Testis (tissue), 2 donors: Measurements from ENCODE around the gene DRC7.

Experiments used
- POLR2A ChIP-seq: fragments of 450-650 bp; IDR thresholded peaks from one replicate; pipeline ENCODE4 v1.6.1; 2017; ENCODE audit warnings: antibody characterized with exemption, mild to moderate bottlenecking, moderate library complexity
- TF ChIP-seq, protein P1 (sequence below), 3 experiments: fragments of 450-650 bp in 2 of 3; fragments of 200-600 bp in 1 of 3; sonication (generic) in 1 of 3; IDR thresholded peaks; one replicate each; pipeline ENCODE4 v1.5.1; 2016 to 2019; ENCODE audit warnings: antibody characterized with exemption in 3 of 3, mild to moderate bottlenecking in 2 of 3, moderate library complexity in 1 of 3

DNA sequence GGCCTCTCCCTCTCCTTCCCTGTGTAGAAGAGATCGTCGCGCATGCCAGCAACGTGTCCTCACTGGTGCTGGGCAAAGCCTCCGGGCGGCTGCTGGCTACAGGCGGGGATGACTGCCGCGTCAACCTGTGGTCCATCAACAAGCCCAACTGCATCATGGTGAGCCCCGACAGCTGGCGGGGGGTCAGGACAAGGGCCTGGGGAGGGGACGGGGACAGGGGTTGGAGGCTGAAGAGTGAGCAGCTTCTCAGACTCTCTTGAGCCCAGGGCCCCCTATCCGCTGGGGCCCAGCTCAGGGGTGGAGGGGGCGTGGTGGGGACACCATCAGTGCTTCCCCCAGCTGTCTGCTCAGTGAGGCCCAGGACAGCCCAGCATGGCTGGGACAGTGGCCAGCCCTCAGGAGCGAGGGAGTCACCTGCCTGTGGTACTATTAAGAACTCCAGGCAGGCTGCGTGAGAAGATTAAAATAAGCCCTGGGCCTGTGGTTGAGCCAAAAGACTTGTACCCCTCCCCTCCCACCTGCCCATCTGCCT lies 47.1 kb downstream of the DRC7 start:
- TF ChIP-seq, protein P1, sequence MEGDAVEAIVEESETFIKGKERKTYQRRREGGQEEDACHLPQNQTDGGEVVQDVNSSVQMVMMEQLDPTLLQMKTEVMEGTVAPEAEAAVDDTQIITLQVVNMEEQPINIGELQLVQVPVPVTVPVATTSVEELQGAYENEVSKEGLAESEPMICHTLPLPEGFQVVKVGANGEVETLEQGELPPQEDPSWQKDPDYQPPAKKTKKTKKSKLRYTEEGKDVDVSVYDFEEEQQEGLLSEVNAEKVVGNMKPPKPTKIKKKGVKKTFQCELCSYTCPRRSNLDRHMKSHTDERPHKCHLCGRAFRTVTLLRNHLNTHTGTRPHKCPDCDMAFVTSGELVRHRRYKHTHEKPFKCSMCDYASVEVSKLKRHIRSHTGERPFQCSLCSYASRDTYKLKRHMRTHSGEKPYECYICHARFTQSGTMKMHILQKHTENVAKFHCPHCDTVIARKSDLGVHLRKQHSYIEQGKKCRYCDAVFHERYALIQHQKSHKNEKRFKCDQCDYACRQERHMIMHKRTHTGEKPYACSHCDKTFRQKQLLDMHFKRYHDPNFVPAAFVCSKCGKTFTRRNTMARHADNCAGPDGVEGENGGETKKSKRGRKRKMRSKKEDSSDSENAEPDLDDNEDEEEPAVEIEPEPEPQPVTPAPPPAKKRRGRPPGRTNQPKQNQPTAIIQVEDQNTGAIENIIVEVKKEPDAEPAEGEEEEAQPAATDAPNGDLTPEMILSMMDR (IDR thresholded peaks at IDR 0.05): no peak
- TF ChIP-seq POLR2A: no peak
